Spleen (tissue), 11 donors: ENCODE data around the gene CXCL13. TPM values are rescaled to one million over a fixed set of nuclear protein-coding genes. Genes with fewer than 3 reads are reported as not detected.

Experiments used
- DNase-seq: peaks from one replicate; pipeline ENCODE4 v3.0.0-alpha.2; 2020
- H3K27ac ChIP-seq, 8 donors: fragments of 200-600 bp; sonication (generic) in 7 of 8; 1 replicate in 4 of 8; 2 replicates in 4 of 8; pipeline versions ENCODE4 v1.5.0 to v1.8.0; 2016 to 2021; ENCODE audit warnings: inconsistent platforms in 4 of 8, mild to moderate bottlenecking in 4 of 8, moderate library complexity in 1 of 8
- H3K27me3 ChIP-seq, 7 donors: fragments of 200-600 bp; sonication (generic) in 6 of 7; replicated peaks in 1 of 7; 1 replicate in 4 of 7; 2 replicates in 3 of 7; pipeline versions ENCODE4 v1.5.0 to v1.8.0; 2016 to 2021; ENCODE audit warnings: inconsistent platforms in 3 of 7, mild to moderate bottlenecking in 1 of 7
- H3K36me3 ChIP-seq, 6 donors: fragments of 200-600 bp; sonication (generic) in 5 of 6; 1 replicate in 4 of 6; 2 replicates in 2 of 6; pipeline versions ENCODE4 v1.5.0 to v1.8.0; 2016 to 2021; ENCODE audit warnings: inconsistent platforms in 2 of 6
- H3K4me1 ChIP-seq, 6 donors: fragments of 200-600 bp; sonication (generic) in 5 of 6; 1 replicate in 3 of 6; 2 replicates in 3 of 6; pipeline versions ENCODE4 v1.5.0 to v1.8.0; 2016 to 2021; ENCODE audit warnings: inconsistent platforms in 3 of 6
- H3K4me3 ChIP-seq, 8 donors: fragments of 200-600 bp; sonication (generic) in 7 of 8; 1 replicate in 4 of 8; 2 replicates in 4 of 8; pipeline versions ENCODE4 v1.5.0 to v1.8.0; 2016 to 2021; ENCODE audit warnings: inconsistent platforms in 4 of 8, mild to moderate bottlenecking in 4 of 8, moderate library complexity in 2 of 8
- H3K9me3 ChIP-seq, 8 donors: fragments of 200-600 bp; sonication (generic) in 7 of 8; 1 replicate in 4 of 8; 2 replicates in 4 of 8; pipeline versions ENCODE4 v1.5.0 to v1.8.0; 2016 to 2021; ENCODE audit warnings: inconsistent platforms in 4 of 8
- CTCF ChIP-seq, 11 experiments: fragments of 200-600 bp in 7 of 11; fragments of 450-650 bp in 4 of 11; sonication (generic) in 4 of 11; IDR thresholded peaks in 8 of 11; conservative IDR thresholded peaks in 3 of 11; 1 replicate in 7 of 11; 2 replicates in 4 of 11; pipeline versions ENCODE4 v1.4.0 to v1.8.0; 2016 to 2021; ENCODE audit warnings: antibody characterized with exemption in 11 of 11, inconsistent platforms in 4 of 11, mild to moderate bottlenecking in 1 of 11
- POLR2A ChIP-seq, 3 donors: fragments of 450-650 bp; IDR thresholded peaks; one replicate each; pipeline ENCODE4 v1.5.1; 2017; ENCODE audit warnings: antibody characterized with exemption in 3 of 3, mild to moderate bottlenecking in 1 of 3
- POLR2AphosphoS5 ChIP-seq, 3 donors: sonication (generic); formaldehyde crosslinking; IDR thresholded peaks; one replicate each; pipeline ENCODE4 v1.5.1; 2017; ENCODE audit warnings: antibody characterized with exemption in 3 of 3
- WGBS, 5 donors: extraction: QIAGEN DNeasy Blood & Tissue Kit in 3 of 5; methylation state at CpG; one replicate each; pipeline versions ENCODE4 v1.1.5 to v1.1.7; 2013 to 2018; 5-methylcytosine and 5-hydroxymethylcytosine counted together
- intact Hi-C: fragments of 100-400 bp; cut with DNase I; formaldehyde crosslinking; loops from one replicate; pipeline ENCODE4 v1.15.0; 2023; ENCODE audit warnings: low total_unique reads
- polyA plus RNA-seq, 3 donors: library from polyadenylated mRNA; stranded (reverse); fragments of 200-250 nt; gene quantifications; one replicate each; pipeline ENCODE4 v1.2.1, GENCODE V29; 2013
- total RNA-seq, 7 donors: library from RNA; depleted of rRNA in 3 of 7; stranded (reverse); fragments of >200 nt in 3 of 7; fragmentation: NEBNext Ultra II Directional in 4 of 7; extraction: Animal tissue kit (Norgen Biotek cat#: 25700) in 4 of 7; gene quantifications; one replicate each; pipeline versions ENCODE4 v1.1.0 to v1.2.1, GENCODE V29; 2016 to 2021
- donor health status: healthy with polysubstance abuse.
- donor health status: DM: no; HTN: no; CAD: no; lungs with moderate emphysema.
- donor health status: DM: no; HTN: no; CAD: no.
- donor health status: Bipolar disorder and iron deficiency.
- donor health status: healthy.
- donor health status: DM: no; HTN: no; CAD: no.
- donor health status: DM: yes; HTN: yes; CAD: no.

The CXCL13 gene
- total and polyA plus RNA-seq, 10 donors, result 95.5 to 1,297 (median 371) TPM

DNA sequence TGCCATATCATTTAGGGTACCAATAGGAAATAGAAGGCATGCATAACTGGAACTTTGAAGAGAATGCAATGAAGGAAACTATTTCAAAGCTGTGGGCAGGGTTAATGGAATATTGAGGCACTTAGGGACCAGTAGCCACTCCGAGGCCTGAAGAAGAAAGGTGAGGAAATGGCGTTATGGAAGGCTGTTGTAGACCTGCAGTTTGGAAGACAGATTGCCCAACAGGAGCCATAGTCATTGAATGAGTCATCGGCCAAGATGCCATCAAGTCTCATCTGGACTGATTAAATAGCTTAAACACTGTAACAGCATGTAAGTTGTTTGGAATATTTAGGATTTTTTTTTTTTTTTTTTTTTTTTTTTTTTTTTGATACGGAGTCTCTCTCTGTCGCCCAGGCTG lies 11.6 kb downstream of the CXCL13 start:
- Histone ChIP-seq H3K27ac (no peak overlapping the region), H3K4me1 (peaks cover 0 to 10% (median 3%) of the 10 kb centered on the region in 6 donors), H3K27me3 (peaks cover 0 to 5% (median 0%) of the 10 kb centered on the region in 7 donors), H3K9me3 (no peaks in the 10 kb centered on the region), H3K36me3 (no peaks in the 10 kb centered on the region), H3K4me3 (no peak overlapping the region)
- 85 to 95% (median 90%) methylated on average over 3 to 5 of the region's 5 CpGs for WGBS, 5 donors
- no peak for DNase-seq
- intact Hi-C loops, result no loop called here
- TF ChIP-seq POLR2A (IDR thresholded peaks at IDR 0.05), result no peak
- TF ChIP-seq POLR2AphosphoS5 (IDR thresholded peaks at IDR 0.05), result no peak
- no peak for TF ChIP-seq CTCF (IDR thresholded peaks at IDR 0.05 in 8 of 11, conservative IDR thresholded peaks at IDR 0.05 in 3 of 11)

DNA sequence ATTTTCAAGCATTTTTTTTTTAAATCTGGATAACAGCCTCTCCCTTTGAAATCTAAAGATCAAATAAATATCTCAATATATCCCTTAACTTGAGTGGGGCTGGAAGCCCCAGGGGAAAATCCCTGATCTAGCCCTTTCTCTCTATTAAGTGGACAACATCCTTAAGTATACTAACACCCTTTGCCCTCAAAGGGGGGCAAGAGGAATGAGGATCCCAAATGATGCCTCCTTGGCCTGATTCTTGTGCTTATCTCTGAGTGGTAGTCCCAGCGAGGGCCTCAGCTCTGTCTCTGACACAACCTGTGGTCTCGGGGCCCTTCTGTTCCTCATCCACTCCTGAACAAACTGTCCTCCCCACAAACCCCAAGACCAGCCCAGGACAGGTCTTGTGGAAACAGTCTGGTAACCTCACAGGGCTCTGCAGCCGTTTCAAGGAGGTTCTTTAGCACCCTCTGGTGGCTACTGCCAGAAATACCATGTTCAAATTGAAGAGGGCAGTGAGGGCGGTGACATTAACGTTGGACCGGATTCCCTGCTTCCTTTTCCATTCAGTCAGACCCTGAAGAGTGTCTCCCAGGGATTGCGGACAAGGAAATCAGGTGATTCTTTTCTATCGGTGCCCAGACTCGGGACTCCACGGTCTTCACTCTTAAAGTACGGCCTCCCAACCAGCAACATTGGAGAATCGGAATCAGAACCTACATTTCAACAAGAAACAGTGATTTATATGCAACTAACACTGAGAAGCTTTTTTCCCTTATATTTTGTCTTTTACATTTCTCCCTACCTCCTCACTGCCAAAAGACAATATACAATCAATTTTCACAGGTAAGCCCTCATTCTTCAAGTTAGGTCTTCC lies 13.0 kb downstream of the CXCL13 start:
- Histone ChIP-seq H3K27me3 (peaks cover 0 to 5% (median 0%) of the 10 kb centered on the region in 7 donors), H3K36me3 (no peaks in the 10 kb centered on the region), H3K9me3 (no peaks in the 10 kb centered on the region), H3K4me1 (peaks cover 0 to 10% (median 3%) of the 10 kb centered on the region in 6 donors), H3K27ac (peak overlapping the region in 2 of 8 donors; percentile 3 to 28), H3K4me3 (peak overlapping the region in 1 of 8 donors; percentile 4)
- DNase-seq, result no peak
- TF ChIP-seq CTCF (IDR thresholded peaks at IDR 0.05 in 8 of 11, conservative IDR thresholded peaks at IDR 0.05 in 3 of 11) (peak; percentile 44 to 86 (median 76)), POLR2AphosphoS5 (IDR thresholded peaks at IDR 0.05) (peak in 1 of 3 donors; percentile 29), POLR2A (IDR thresholded peaks at IDR 0.05) (no peak)
- WGBS, 5 donors, result 12 to 15% (median 15%) methylated on average over 12 of the region's 12 CpGs
- intact Hi-C loops, result no loop called here

GRCh38 chr4:77619408-77619807 lies 13.8 kb downstream of the CXCL13 start:
- peaks cover 0 to 5% (median 0%) of the 10 kb centered on the region in 7 donors for H3K27me3 ChIP-seq
- 67 to 100% (median 91%) methylated on average over 1 of the region's 1 CpG for WGBS, 5 donors
- peaks cover 0 to 10% (median 3%) of the 10 kb centered on the region in 6 donors for H3K4me1 ChIP-seq
- H3K27ac ChIP-seq, result no peak overlapping the region
- H3K4me3 ChIP-seq, result no peak overlapping the region
- H3K36me3 ChIP-seq, result no peaks in the 10 kb centered on the region
- TF ChIP-seq POLR2A (IDR thresholded peaks at IDR 0.05) (no peak), POLR2AphosphoS5 (IDR thresholded peaks at IDR 0.05) (no peak), CTCF (IDR thresholded peaks at IDR 0.05 in 8 of 11, conservative IDR thresholded peaks at IDR 0.05 in 3 of 11) (no peak)
- intact Hi-C loops, result no loop called here
- no peak for DNase-seq
- no peaks in the 10 kb centered on the region for H3K9me3 ChIP-seq

- TF ChIP-seq CTCF (IDR thresholded peaks at IDR 0.05 in 8 of 11, conservative IDR thresholded peaks at IDR 0.05 in 3 of 11) (no peak), POLR2A (IDR thresholded peaks at IDR 0.05) (no peak), POLR2AphosphoS5 (IDR thresholded peaks at IDR 0.05) (no peak)
- intact Hi-C loops, result no loop called here
These were observed 15.6 kb downstream of the CXCL13 start for GRCh38 chr4:77621254-77621653.

More at GRCh38 chr4:77621254-77621653, 15.6 kb downstream of the CXCL13 start:
- no peak overlapping the region for H3K4me3 ChIP-seq
- no peaks in the 10 kb centered on the region for H3K36me3 ChIP-seq
- H3K27me3 ChIP-seq, result peaks cover 0 to 5% (median 0%) of the 10 kb centered on the region in 7 donors
- no peak for DNase-seq
- H3K27ac ChIP-seq, result no peak overlapping the region
- H3K9me3 ChIP-seq, result no peaks in the 10 kb centered on the region
- peaks cover 0 to 10% (median 3%) of the 10 kb centered on the region in 6 donors for H3K4me1 ChIP-seq
